ENCODE measurements around the gene RERE. TPM values are rescaled to one million over a fixed set of nuclear protein-coding genes. Genes with fewer than 3 reads are reported as not detected.
A peak's percentile ranks its signal among the peaks of the same experiment; 100 is the strongest.

Gene RERE
- total RNA-seq, 2 donors from 2014 or later, result 48.0 to 50.5 TPM

- Mint-ChIP-seq H3K4me1 (peaks cover 39% of the 10 kb centered on the region), H3K4me3 (no peak overlapping the region), H3K36me3 (ENCODE audit: low read depth) (peaks cover 52% of the 10 kb centered on the region), H3K9me3 (no peaks in the 10 kb centered on the region), H3K27ac (no peak overlapping the region), H3K27me3 (no peaks in the 10 kb centered on the region)
- ATAC-seq (replicated peaks), result no peak
Observed at GRCh38 chr1:8377271-8377981, 440.0 kb downstream of the RERE start.

GRCh38 chr1:8376358-8376840, 441.0 kb downstream of the RERE start:
- ATAC-seq (replicated peaks), result peak; percentile 43
- H3K4me1 Mint-ChIP-seq, result peaks cover 39% of the 10 kb centered on the region
- H3K4me3 Mint-ChIP-seq, result no peak overlapping the region
- H3K36me3 Mint-ChIP-seq (ENCODE audit: low read depth), result peaks cover 55% of the 10 kb centered on the region
- no peaks in the 10 kb centered on the region for H3K9me3 Mint-ChIP-seq
- no peak overlapping the region for H3K27ac Mint-ChIP-seq
- no peaks in the 10 kb centered on the region for H3K27me3 Mint-ChIP-seq

GRCh38 chr1:8374812-8375211, 442.6 kb downstream of the RERE start:
- Mint-ChIP-seq H3K4me1 (peaks cover 42% of the 10 kb centered on the region), H3K36me3 (ENCODE audit: low read depth) (peaks cover 58% of the 10 kb centered on the region), H3K27ac (peak overlapping the region; percentile 66), H3K27me3 (no peaks in the 10 kb centered on the region), H3K9me3 (no peaks in the 10 kb centered on the region), H3K4me3 (peak overlapping the region; percentile 49)
- ATAC-seq (replicated peaks), result peak; percentile 46

GRCh38 chr1:8374356-8374755, 443.1 kb downstream of the RERE start:
- peaks cover 63% of the 10 kb centered on the region for H3K36me3 Mint-ChIP-seq (ENCODE audit: low read depth)
- H3K4me1 Mint-ChIP-seq, result peaks cover 42% of the 10 kb centered on the region

GRCh38 chr1:8373581-8374241, 443.7 kb downstream of the RERE start:
- H3K27ac Mint-ChIP-seq, result peak overlapping the region; percentile 66
- H3K4me1 Mint-ChIP-seq, result peaks cover 37% of the 10 kb centered on the region
- H3K27me3 Mint-ChIP-seq, result no peaks in the 10 kb centered on the region
- H3K9me3 Mint-ChIP-seq, result no peaks in the 10 kb centered on the region
- ATAC-seq (replicated peaks), result no peak
- peak overlapping the region; percentile 49 for H3K4me3 Mint-ChIP-seq
- peaks cover 69% of the 10 kb centered on the region for H3K36me3 Mint-ChIP-seq (ENCODE audit: low read depth)

More at GRCh38 chr1:8374356-8374755, 443.1 kb downstream of the RERE start:
- ATAC-seq (replicated peaks), result peak; percentile 13
- Mint-ChIP-seq H3K27me3 (no peaks in the 10 kb centered on the region), H3K27ac (peak overlapping the region; percentile 66), H3K9me3 (no peaks in the 10 kb centered on the region), H3K4me3 (peak overlapping the region; percentile 49)

GRCh38 chr1:8373125-8373524, 444.3 kb downstream of the RERE start:
- Mint-ChIP-seq H3K4me1 (peaks cover 37% of the 10 kb centered on the region), H3K27ac (peak overlapping the region; percentile 66)

GRCh38 chr1:8371372-8371991, 446.0 kb downstream of the RERE start:
- no peak overlapping the region for H3K4me3 Mint-ChIP-seq
- H3K4me1 Mint-ChIP-seq, result peaks cover 40% of the 10 kb centered on the region
- H3K36me3 Mint-ChIP-seq (ENCODE audit: low read depth), result peaks cover 79% of the 10 kb centered on the region
- H3K9me3 Mint-ChIP-seq, result no peaks in the 10 kb centered on the region
- H3K27ac Mint-ChIP-seq, result peak overlapping the region; percentile 66
- H3K27me3 Mint-ChIP-seq, result no peaks in the 10 kb centered on the region
- ATAC-seq (replicated peaks), result no peak

More at GRCh38 chr1:8373125-8373524, 444.3 kb downstream of the RERE start:
- Mint-ChIP-seq H3K4me3 (no peak overlapping the region), H3K27me3 (no peaks in the 10 kb centered on the region), H3K9me3 (no peaks in the 10 kb centered on the region), H3K36me3 (ENCODE audit: low read depth) (peaks cover 71% of the 10 kb centered on the region)
- ATAC-seq (replicated peaks), result no peak

GRCh38 chr1:8370905-8371315, 446.5 kb downstream of the RERE start:
- Mint-ChIP-seq H3K27ac (peak overlapping the region; percentile 66), H3K36me3 (ENCODE audit: low read depth) (peaks cover 84% of the 10 kb centered on the region), H3K9me3 (no peaks in the 10 kb centered on the region), H3K4me3 (no peak overlapping the region), H3K27me3 (no peaks in the 10 kb centered on the region), H3K4me1 (peaks cover 34% of the 10 kb centered on the region)
- ATAC-seq (replicated peaks), result no peak

- Mint-ChIP-seq H3K27ac (peak overlapping the region; percentile 66), H3K4me3 (no peak overlapping the region), H3K27me3 (no peaks in the 10 kb centered on the region), H3K9me3 (no peaks in the 10 kb centered on the region), H3K36me3 (ENCODE audit: low read depth) (peaks cover 90% of the 10 kb centered on the region), H3K4me1 (peaks cover 34% of the 10 kb centered on the region)
- no peak for ATAC-seq (replicated peaks)
Observed at GRCh38 chr1:8370046-8370881, 447.2 kb downstream of the RERE start.

GRCh38 chr1:8368956-8369639, 448.3 kb downstream of the RERE start:
- Mint-ChIP-seq H3K4me1 (peaks cover 24% of the 10 kb centered on the region), H3K9me3 (no peaks in the 10 kb centered on the region), H3K4me3 (no peak overlapping the region), H3K27ac (peak overlapping the region; percentile 21), H3K27me3 (no peaks in the 10 kb centered on the region), H3K36me3 (ENCODE audit: low read depth) (peaks cover 85% of the 10 kb centered on the region)
- no peak for ATAC-seq (replicated peaks)

GRCh38 chr1:8367571-8368194, 449.8 kb downstream of the RERE start:
- no peak for ATAC-seq (replicated peaks)
- Mint-ChIP-seq H3K36me3 (ENCODE audit: low read depth) (peaks cover 82% of the 10 kb centered on the region), H3K4me3 (no peak overlapping the region), H3K27ac (peak overlapping the region; percentile 75), H3K27me3 (no peaks in the 10 kb centered on the region), H3K4me1 (peaks cover 20% of the 10 kb centered on the region), H3K9me3 (no peaks in the 10 kb centered on the region)

GRCh38 chr1:8365661-8366362, 451.6 kb downstream of the RERE start:
- no peak overlapping the region for H3K27ac Mint-ChIP-seq
- no peaks in the 10 kb centered on the region for H3K9me3 Mint-ChIP-seq
- H3K4me1 Mint-ChIP-seq, result peaks cover 17% of the 10 kb centered on the region
- no peak for ATAC-seq (replicated peaks)
- no peak overlapping the region for H3K4me3 Mint-ChIP-seq
- H3K36me3 Mint-ChIP-seq (ENCODE audit: low read depth), result peaks cover 78% of the 10 kb centered on the region
- no peaks in the 10 kb centered on the region for H3K27me3 Mint-ChIP-seq
